WTC11 (cell line): Measurements from ENCODE around the gene YIPF6. TPM values are rescaled to one million over a fixed set of nuclear protein-coding genes. Genes with fewer than 3 reads are reported as not detected.

Experiments
- ATAC-seq: fragments of 200-7000 bp; cut with Tn5 transposase; 2 replicates; pipeline ENCODE4 v1.10.0; 2021; ENCODE audit warnings: mild to moderate bottlenecking, moderate library complexity
- CTCF ChIA-PET: fragments of 300-600 bp; sonication (Branson Sonifier 250); formaldehyde crosslinking; loops from one replicate; lab custom pipeline; 2021; ENCODE audit warnings: antibody characterized with exemption; lab: Charles Lee
- POLR2A ChIA-PET: fragments of 350-600 bp; sonication (Branson Sonifier 250); formaldehyde crosslinking; loops from one replicate; lab custom pipeline; 2021; ENCODE audit warnings: antibody characterized with exemption; lab: Charles Lee
- DNase-seq: peaks from one replicate; pipeline ENCODE4 v3.0.0; 2021; ENCODE audit warnings: low spot score
- H3K27ac Mint-ChIP-seq: 2 replicates; pipeline ENCODE4 v1.8.0; 2021; ENCODE audit warnings: mixed read lengths
- H3K27me3 Mint-ChIP-seq: 2 replicates; pipeline ENCODE4 v1.8.0; 2021; ENCODE audit warnings: low read depth, mild to moderate bottlenecking, moderate library complexity, mixed read lengths
- H3K36me3 Mint-ChIP-seq: 2 replicates; pipeline ENCODE4 v1.8.0; 2021; ENCODE audit warnings: mixed read lengths
- H3K4me1 Mint-ChIP-seq: 2 replicates; pipeline ENCODE4 v1.8.0; 2022; ENCODE audit warnings: mixed read lengths
- H3K4me3 Mint-ChIP-seq: 2 replicates; pipeline ENCODE4 v1.8.0; 2021; ENCODE audit warnings: mild to moderate bottlenecking, moderate library complexity, mixed read lengths
- H3K9me3 Mint-ChIP-seq: 2 replicates; pipeline ENCODE4 v1.8.0; 2021; ENCODE audit warnings: mixed read lengths
- ESRRA ChIP-seq: sonication (generic); formaldehyde crosslinking; IDR thresholded peaks from 2 replicates; pipeline ENCODE4 v1.8.1; 2022; ENCODE audit warnings: mild to moderate bottlenecking, missing genetic modification reagents, borderline replicate concordance
- ETV6 ChIP-seq: sonication (generic); formaldehyde crosslinking; IDR thresholded peaks from 2 replicates; pipeline ENCODE4 v1.8.1; 2022; ENCODE audit warnings: mild to moderate bottlenecking, missing genetic modification reagents
- FOXP1 ChIP-seq: sonication (generic); formaldehyde crosslinking; IDR thresholded peaks from 2 replicates; pipeline ENCODE4 v1.8.0; 2022; ENCODE audit warnings: missing genetic modification reagents, mild to moderate bottlenecking, moderate library complexity, borderline replicate concordance
- GABPB1 ChIP-seq: sonication (generic); formaldehyde crosslinking; IDR thresholded peaks from 2 replicates; pipeline ENCODE4 v1.8.1; 2023; ENCODE audit warnings: mild to moderate bottlenecking, missing genetic modification reagents
- GRHL2 ChIP-seq: fragments of 250-450 bp; sonication (Bioruptor Pico); IDR thresholded peaks from 2 replicates; pipeline ENCODE4 v1.8.0; 2022; ENCODE audit warnings: mild to moderate bottlenecking, moderate library complexity; ENCODE audit not compliant: insufficient replicate concordance, severe bottlenecking
- IRF2 ChIP-seq: sonication (generic); formaldehyde crosslinking; IDR thresholded peaks from 2 replicates; pipeline ENCODE4 v1.8.0; 2022; ENCODE audit warnings: low read depth, missing genetic modification reagents, borderline replicate concordance
- JUN ChIP-seq: sonication (generic); formaldehyde crosslinking; IDR thresholded peaks from 2 replicates; pipeline ENCODE4 v1.8.0; 2023; ENCODE audit warnings: mild to moderate bottlenecking, missing genetic modification reagents
- MYBL2 ChIP-seq: sonication (generic); formaldehyde crosslinking; IDR thresholded peaks from 2 replicates; pipeline ENCODE4 v1.8.1; 2023; ENCODE audit warnings: mild to moderate bottlenecking, moderate library complexity, missing genetic modification reagents
- NFE2L1 ChIP-seq: sonication (generic); formaldehyde crosslinking; IDR thresholded peaks from 2 replicates; pipeline ENCODE4 v1.8.1; 2023; ENCODE audit warnings: missing genetic modification reagents
- NR2C2 ChIP-seq: sonication (generic); formaldehyde crosslinking; IDR thresholded peaks from 2 replicates; pipeline ENCODE4 v1.8.0; 2022; ENCODE audit warnings: mild to moderate bottlenecking, missing genetic modification reagents
- SMAD4 ChIP-seq: sonication (generic); formaldehyde crosslinking; IDR thresholded peaks from 2 replicates; pipeline ENCODE4 v1.8.0; 2022; ENCODE audit warnings: mild to moderate bottlenecking, missing genetic modification reagents
- ZNF121 ChIP-seq: sonication (generic); formaldehyde crosslinking; IDR thresholded peaks from 2 replicates; pipeline ENCODE4 v1.8.0; 2023; ENCODE audit warnings: missing genetic modification reagents
- ZNF138 ChIP-seq: sonication (generic); formaldehyde crosslinking; conservative IDR thresholded peaks from 2 replicates; pipeline ENCODE4 v1.8.1; 2022; ENCODE audit warnings: mild to moderate bottlenecking, moderate library complexity, missing genetic modification reagents
- ZNF219 ChIP-seq: sonication (generic); formaldehyde crosslinking; IDR thresholded peaks from 2 replicates; pipeline ENCODE4 v1.8.0; 2023; ENCODE audit warnings: missing genetic modification reagents, mild to moderate bottlenecking, borderline replicate concordance
- ZNF232 ChIP-seq: sonication (generic); formaldehyde crosslinking; IDR thresholded peaks from 2 replicates; pipeline ENCODE4 v1.8.0; 2022; ENCODE audit warnings: mild to moderate bottlenecking, missing genetic modification reagents
- ZNF671 ChIP-seq: fragments of 250-450 bp; sonication (Bioruptor Pico); IDR thresholded peaks from 2 replicates; pipeline ENCODE4 v1.8.0; 2021; ENCODE audit warnings: mild to moderate bottlenecking
- total RNA-seq: library from RNA; stranded (reverse); gene quantifications from 3 replicates; pipeline ENCODE4 v1.2.3, GENCODE V29; 2021
- TF ChIP-seq, protein P1 (sequence below): sonication (generic); formaldehyde crosslinking; IDR thresholded peaks from 2 replicates; pipeline ENCODE4 v1.8.1; 2023; ENCODE audit warnings: mild to moderate bottlenecking, missing genetic modification reagents
- TF ChIP-seq, protein P2 (sequence below): sonication (generic); formaldehyde crosslinking; IDR thresholded peaks from 2 replicates; pipeline ENCODE4 v1.8.1; 2023; ENCODE audit warnings: mild to moderate bottlenecking, missing genetic modification reagents, moderate library complexity
- TF ChIP-seq, protein P3 (sequence below): sonication (generic); formaldehyde crosslinking; IDR thresholded peaks from 2 replicates; pipeline ENCODE4 v1.8.1; 2022; ENCODE audit warnings: low read depth, missing genetic modification reagents, borderline replicate concordance
- TF ChIP-seq, protein P4 (sequence below): sonication (generic); formaldehyde crosslinking; IDR thresholded peaks from 2 replicates; pipeline ENCODE4 v1.8.0; 2022; ENCODE audit warnings: mild to moderate bottlenecking, missing genetic modification reagents
- TF ChIP-seq, protein P5 (sequence below): sonication (generic); formaldehyde crosslinking; IDR thresholded peaks from 2 replicates; pipeline ENCODE4 v1.8.1; 2022; ENCODE audit warnings: mild to moderate bottlenecking, missing genetic modification reagents, moderate library complexity, borderline replicate concordance

The YIPF6 gene
- total RNA-seq, 1 experiment from 2014 or later = 34.2 TPM

DNA sequence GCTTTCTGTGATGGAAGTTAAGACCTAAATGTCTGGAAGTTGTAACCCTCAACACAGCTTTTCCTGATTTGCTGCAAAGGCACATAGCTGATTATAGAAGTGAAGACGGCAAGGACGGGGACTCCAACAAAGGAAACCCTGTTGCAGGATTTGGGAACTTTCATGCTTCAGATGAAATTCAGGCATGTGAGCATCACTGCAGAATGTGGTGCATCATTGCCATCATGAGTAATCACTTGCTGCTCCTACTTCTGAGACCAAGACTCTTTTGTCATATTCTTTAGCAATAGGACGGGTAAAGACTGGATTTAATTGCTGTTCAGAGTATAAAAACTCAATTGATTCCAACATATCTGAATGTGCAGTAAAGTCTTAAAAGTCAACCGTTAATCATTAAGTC, 35.8 kb downstream of the YIPF6 start:
- ChIA-PET CTCF (no interaction called here), POLR2A (no interaction called here)
- no peak for DNase-seq
- TF ChIP-seq ZNF671 (CRISPR knock-in tag) = no peak
- TF ChIP-seq, protein P1, sequence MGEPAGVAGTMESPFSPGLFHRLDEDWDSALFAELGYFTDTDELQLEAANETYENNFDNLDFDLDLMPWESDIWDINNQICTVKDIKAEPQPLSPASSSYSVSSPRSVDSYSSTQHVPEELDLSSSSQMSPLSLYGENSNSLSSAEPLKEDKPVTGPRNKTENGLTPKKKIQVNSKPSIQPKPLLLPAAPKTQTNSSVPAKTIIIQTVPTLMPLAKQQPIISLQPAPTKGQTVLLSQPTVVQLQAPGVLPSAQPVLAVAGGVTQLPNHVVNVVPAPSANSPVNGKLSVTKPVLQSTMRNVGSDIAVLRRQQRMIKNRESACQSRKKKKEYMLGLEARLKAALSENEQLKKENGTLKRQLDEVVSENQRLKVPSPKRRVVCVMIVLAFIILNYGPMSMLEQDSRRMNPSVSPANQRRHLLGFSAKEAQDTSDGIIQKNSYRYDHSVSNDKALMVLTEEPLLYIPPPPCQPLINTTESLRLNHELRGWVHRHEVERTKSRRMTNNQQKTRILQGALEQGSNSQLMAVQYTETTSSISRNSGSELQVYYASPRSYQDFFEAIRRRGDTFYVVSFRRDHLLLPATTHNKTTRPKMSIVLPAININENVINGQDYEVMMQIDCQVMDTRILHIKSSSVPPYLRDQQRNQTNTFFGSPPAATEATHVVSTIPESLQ = no peak
- TF ChIP-seq GABPB1 (CRISPR knock-in tag) = no peak
- no peak for TF ChIP-seq IRF2 (CRISPR knock-in tag)
- TF ChIP-seq ZNF138 (CRISPR knock-in tag) = no peak
- no peak for TF ChIP-seq ZNF219 (CRISPR knock-in tag)
- no peak for TF ChIP-seq ZNF121 (CRISPR knock-in tag)
- no peak for TF ChIP-seq NR2C2
- no peak for TF ChIP-seq JUN (CRISPR knock-in tag)
- TF ChIP-seq ZNF232 = no peak
- TF ChIP-seq FOXP1 = no peak
- TF ChIP-seq, protein P2, sequence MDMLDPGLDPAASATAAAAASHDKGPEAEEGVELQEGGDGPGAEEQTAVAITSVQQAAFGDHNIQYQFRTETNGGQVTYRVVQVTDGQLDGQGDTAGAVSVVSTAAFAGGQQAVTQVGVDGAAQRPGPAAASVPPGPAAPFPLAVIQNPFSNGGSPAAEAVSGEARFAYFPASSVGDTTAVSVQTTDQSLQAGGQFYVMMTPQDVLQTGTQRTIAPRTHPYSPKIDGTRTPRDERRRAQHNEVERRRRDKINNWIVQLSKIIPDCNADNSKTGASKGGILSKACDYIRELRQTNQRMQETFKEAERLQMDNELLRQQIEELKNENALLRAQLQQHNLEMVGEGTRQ (CRISPR knock-in tag) = no peak
- no peak for TF ChIP-seq GRHL2 (CRISPR knock-in tag)
- no peak for TF ChIP-seq ETV6 (CRISPR knock-in tag)
- Mint-ChIP-seq H3K36me3 (peaks cover 16% of the 10 kb centered on the region), H3K9me3 (no peaks in the 10 kb centered on the region), H3K4me3 (no peak overlapping the region), H3K27ac (no peak overlapping the region), H3K4me1 (no peaks in the 10 kb centered on the region), H3K27me3 (no peaks in the 10 kb centered on the region)
- ATAC-seq = no peak

DNA sequence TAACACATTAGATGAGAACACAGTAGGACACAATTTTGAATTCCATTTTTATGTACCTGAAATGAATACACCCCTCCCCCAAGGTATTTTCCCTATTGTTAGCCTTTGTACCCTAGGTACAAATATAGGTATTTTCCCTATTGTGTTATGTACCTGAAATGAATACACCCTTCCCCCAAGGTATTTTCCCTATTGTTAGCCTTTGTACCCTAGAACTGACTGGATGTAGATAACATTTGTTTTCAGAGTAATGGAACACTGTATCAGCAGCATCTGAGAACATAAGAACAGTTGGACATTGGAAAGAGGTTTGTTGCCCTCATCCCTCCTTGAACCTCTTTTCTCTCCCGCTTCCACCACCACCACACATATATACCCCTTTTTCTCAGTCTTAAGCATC, 37.6 kb downstream of the YIPF6 start:
- Mint-ChIP-seq H3K4me1 (no peaks in the 10 kb centered on the region), H3K27me3 (no peaks in the 10 kb centered on the region), H3K27ac (no peak overlapping the region), H3K9me3 (peaks cover 6% of the 10 kb centered on the region), H3K4me3 (no peak overlapping the region), H3K36me3 (peaks cover 18% of the 10 kb centered on the region)
- ATAC-seq = no peak
- ChIA-PET CTCF (no interaction called here), POLR2A (no interaction called here)
- no peak for TF ChIP-seq MYBL2
- TF ChIP-seq, protein P3, sequence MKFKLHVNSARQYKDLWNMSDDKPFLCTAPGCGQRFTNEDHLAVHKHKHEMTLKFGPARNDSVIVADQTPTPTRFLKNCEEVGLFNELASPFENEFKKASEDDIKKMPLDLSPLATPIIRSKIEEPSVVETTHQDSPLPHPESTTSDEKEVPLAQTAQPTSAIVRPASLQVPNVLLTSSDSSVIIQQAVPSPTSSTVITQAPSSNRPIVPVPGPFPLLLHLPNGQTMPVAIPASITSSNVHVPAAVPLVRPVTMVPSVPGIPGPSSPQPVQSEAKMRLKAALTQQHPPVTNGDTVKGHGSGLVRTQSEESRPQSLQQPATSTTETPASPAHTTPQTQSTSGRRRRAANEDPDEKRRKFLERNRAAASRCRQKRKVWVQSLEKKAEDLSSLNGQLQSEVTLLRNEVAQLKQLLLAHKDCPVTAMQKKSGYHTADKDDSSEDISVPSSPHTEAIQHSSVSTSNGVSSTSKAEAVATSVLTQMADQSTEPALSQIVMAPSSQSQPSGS (CRISPR knock-in tag) = no peak
- DNase-seq = no peak

DNA sequence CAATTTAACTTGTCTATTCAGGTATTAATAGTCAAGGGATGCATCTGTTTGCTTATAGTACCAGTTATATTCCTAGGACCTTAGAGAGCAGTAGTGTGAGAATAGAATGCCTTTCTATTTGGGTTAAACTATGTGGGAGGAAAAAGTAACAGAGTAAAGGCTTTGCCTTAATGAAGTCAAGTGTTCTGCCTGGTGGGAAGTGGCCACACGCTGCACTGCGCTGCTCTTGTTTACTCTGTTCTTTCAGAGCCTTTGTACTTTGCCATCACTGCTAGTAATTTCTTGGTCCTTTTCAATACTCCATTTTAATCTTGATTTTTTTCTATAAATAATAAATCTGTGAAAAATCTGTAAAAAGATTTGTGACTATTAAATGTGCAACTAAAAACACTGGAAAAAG, 38.0 kb downstream of the YIPF6 start:
- Mint-ChIP-seq H3K9me3 (peaks cover 11% of the 10 kb centered on the region), H3K4me1 (no peaks in the 10 kb centered on the region), H3K27ac (no peak overlapping the region)
- DNase-seq = no peak
- TF ChIP-seq ZNF232 (no peak), ESRRA (CRISPR knock-in tag) (no peak), SMAD4 (CRISPR knock-in tag) (no peak), NFE2L1 (no peak)
- TF ChIP-seq, protein P4, sequence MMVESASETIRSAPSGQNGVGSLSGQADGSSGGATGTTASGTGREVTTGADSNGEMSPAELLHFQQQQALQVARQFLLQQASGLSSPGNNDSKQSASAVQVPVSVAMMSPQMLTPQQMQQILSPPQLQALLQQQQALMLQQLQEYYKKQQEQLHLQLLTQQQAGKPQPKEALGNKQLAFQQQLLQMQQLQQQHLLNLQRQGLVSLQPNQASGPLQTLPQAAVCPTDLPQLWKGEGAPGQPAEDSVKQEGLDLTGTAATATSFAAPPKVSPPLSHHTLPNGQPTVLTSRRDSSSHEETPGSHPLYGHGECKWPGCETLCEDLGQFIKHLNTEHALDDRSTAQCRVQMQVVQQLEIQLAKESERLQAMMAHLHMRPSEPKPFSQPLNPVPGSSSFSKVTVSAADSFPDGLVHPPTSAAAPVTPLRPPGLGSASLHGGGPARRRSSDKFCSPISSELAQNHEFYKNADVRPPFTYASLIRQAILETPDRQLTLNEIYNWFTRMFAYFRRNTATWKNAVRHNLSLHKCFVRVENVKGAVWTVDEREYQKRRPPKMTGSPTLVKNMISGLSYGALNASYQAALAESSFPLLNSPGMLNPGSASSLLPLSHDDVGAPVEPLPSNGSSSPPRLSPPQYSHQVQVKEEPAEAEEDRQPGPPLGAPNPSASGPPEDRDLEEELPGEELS (CRISPR knock-in tag) = no peak
- TF ChIP-seq, protein P5, sequence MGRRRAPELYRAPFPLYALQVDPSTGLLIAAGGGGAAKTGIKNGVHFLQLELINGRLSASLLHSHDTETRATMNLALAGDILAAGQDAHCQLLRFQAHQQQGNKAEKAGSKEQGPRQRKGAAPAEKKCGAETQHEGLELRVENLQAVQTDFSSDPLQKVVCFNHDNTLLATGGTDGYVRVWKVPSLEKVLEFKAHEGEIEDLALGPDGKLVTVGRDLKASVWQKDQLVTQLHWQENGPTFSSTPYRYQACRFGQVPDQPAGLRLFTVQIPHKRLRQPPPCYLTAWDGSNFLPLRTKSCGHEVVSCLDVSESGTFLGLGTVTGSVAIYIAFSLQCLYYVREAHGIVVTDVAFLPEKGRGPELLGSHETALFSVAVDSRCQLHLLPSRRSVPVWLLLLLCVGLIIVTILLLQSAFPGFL (CRISPR knock-in tag) = no peak
- TF ChIP-seq, all 79 proteins: peak for 0
- Mint-ChIP-seq H3K36me3 (peaks cover 19% of the 10 kb centered on the region), H3K27me3 (no peaks in the 10 kb centered on the region), H3K4me3 (no peak overlapping the region)
- CTCF ChIA-PET = interaction anchor here (0.6 kb wide), 1 partner anchor 174 kb away, joined by 3 read pairs; no protein-coding TSS in a partner anchor
- no peak for ATAC-seq
- POLR2A ChIA-PET = no interaction called here
